Kidney (tissue), 14 donors: ENCODE data around the gene RASA3. TPM values are rescaled to one million over a fixed set of nuclear protein-coding genes. Genes with fewer than 3 reads are reported as not detected.
"Not testable (repeated sequence)": the region's sequence is repeated elsewhere in the genome, so short reads cannot be mapped to it uniquely, and the experiment has no call there.

Source experiments
- DNase-seq, 5 donors: peaks; one replicate each; pipeline ENCODE4 v3.0.0-alpha.2; 2013 to 2020
- FAIRE-seq: peaks from 2 replicates; lab custom pipeline; 2012; peaks lifted over from hg19 to GRCh38; lab: Jason Lieb, UNC
- H3K27ac ChIP-seq, 2 donors: one replicate each; pipeline ENCODE4 v1.7.0; 2013; ENCODE audit warnings: low read depth in 2 of 2, low read length in 2 of 2, inconsistent platforms in 1 of 2
- H3K27me3 ChIP-seq: one replicate; pipeline ENCODE4 v1.7.1; 2013; ENCODE audit warnings: low read length, inconsistent platforms; ENCODE audit not compliant: control insufficient read depth, insufficient read depth
- H3K36me3 ChIP-seq, 3 donors: one replicate each; pipeline versions ENCODE4 v1.7.0 to v1.7.1; 2013; ENCODE audit warnings: low read length in 3 of 3, control low read depth in 1 of 3, inconsistent platforms in 1 of 3; ENCODE audit not compliant: insufficient read depth in 3 of 3, control insufficient read depth in 2 of 3
- H3K4me1 ChIP-seq, 3 donors: one replicate each; pipeline versions ENCODE4 v1.7.0 to v1.7.1; 2013; ENCODE audit warnings: low read length in 3 of 3, inconsistent platforms in 1 of 3, low read depth in 1 of 3; ENCODE audit not compliant: control insufficient read depth in 2 of 3, insufficient read depth in 2 of 3
- H3K4me3 ChIP-seq, 3 donors: one replicate each; pipeline versions ENCODE4 v1.7.0 to v1.8.1; 2013; ENCODE audit warnings: low read length in 3 of 3, control low read depth in 1 of 3, inconsistent platforms in 1 of 3
- H3K9ac ChIP-seq, 3 donors: one replicate each; pipeline versions ENCODE4 v1.7.0 to v1.7.1; 2013; ENCODE audit warnings: low read length in 3 of 3, control low read depth in 1 of 3, inconsistent platforms in 1 of 3
- H3K9me3 ChIP-seq, 3 donors: one replicate each; pipeline versions ENCODE4 v1.7.0 to v1.7.1; 2013; ENCODE audit warnings: low read length in 3 of 3, control low read depth in 1 of 3, inconsistent platforms in 1 of 3; ENCODE audit not compliant: control insufficient read depth in 2 of 3, insufficient read depth in 1 of 3
- intact Hi-C: fragments of 100-400 bp; cut with DNase I; formaldehyde crosslinking; loops from one replicate; pipeline ENCODE4 v1.11.1; 2022
- polyA plus RNA-seq: library from polyadenylated mRNA; stranded (reverse); fragments of 350-450 nt; fragmentation: Illumina TruSeq; extraction: RNeasy Lipid Tissue Mini Kit (QIAGEN cat#74804); gene quantifications from one replicate; pipeline ENCODE4 v1.2.3, GENCODE V29; 2014; ENCODE audit warnings: low read depth, low replicate concordance; ENCODE audit not compliant: insufficient read depth
- total RNA-seq: library from RNA; stranded (reverse); fragmentation: NEBNext Ultra II Directional; extraction: Animal tissue kit (Norgen Biotek cat#: 25700); gene quantifications from one replicate; pipeline ENCODE4 v1.2.1, GENCODE V29; 2021
- TF ChIP-seq, protein P1 (sequence below): IDR thresholded peaks from 3 replicates; pipeline ENCODE4 v1.5.1; 2012; ENCODE audit warnings: mild to moderate bottlenecking, moderate library complexity, borderline replicate concordance; ENCODE audit not compliant: insufficient read depth; ENCODE audit errors: extremely low read depth
- donor health status: control.
- donor health status: control.
- donor health status: control.
- donor health status: control.
- donor health status: control.
- donor health status: DM: yes; HTN: yes; CAD: no.
- donor health status: Normal renal cell carcinoma (clear cell type).

The RASA3 gene
- total and polyA plus RNA-seq, 2 donors from 2014 or later: 4.2 to 28.8 TPM

DNA sequence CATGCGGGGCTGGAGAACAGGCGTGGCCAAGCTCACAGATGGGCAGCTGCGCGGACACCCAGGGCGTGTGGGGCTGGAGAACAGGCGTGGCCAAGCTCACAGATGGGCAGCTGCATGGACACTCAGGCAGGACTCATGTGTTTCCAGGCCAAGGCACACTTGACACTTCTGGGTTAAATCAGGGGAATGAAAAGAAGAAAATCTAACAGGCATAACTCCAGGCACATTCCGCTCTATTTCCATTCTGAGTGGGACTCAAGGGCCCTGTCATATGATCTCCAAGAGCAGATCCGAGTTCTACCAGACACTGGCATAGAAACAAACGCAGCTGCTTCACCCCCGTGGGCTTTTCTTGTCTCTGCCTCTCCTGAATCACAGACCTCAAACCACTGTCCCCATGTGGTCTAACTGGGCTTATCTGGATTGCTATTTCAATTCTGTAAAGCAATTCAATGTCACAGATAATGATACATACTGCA is 141.2 kb downstream of the RASA3 start:
- no peak overlapping the region for H3K4me3 ChIP-seq
- no peaks in the 10 kb centered on the region for H3K27me3 ChIP-seq
- intact Hi-C loops: no loop called here
- H3K36me3 ChIP-seq: peaks cover 6 to 10% (median 7%) of the 10 kb centered on the region in 3 donors
- H3K27ac ChIP-seq: no peak overlapping the region
- TF ChIP-seq, protein P1, sequence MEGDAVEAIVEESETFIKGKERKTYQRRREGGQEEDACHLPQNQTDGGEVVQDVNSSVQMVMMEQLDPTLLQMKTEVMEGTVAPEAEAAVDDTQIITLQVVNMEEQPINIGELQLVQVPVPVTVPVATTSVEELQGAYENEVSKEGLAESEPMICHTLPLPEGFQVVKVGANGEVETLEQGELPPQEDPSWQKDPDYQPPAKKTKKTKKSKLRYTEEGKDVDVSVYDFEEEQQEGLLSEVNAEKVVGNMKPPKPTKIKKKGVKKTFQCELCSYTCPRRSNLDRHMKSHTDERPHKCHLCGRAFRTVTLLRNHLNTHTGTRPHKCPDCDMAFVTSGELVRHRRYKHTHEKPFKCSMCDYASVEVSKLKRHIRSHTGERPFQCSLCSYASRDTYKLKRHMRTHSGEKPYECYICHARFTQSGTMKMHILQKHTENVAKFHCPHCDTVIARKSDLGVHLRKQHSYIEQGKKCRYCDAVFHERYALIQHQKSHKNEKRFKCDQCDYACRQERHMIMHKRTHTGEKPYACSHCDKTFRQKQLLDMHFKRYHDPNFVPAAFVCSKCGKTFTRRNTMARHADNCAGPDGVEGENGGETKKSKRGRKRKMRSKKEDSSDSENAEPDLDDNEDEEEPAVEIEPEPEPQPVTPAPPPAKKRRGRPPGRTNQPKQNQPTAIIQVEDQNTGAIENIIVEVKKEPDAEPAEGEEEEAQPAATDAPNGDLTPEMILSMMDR: no peak
- H3K4me1 ChIP-seq: no peaks in the 10 kb centered on the region
- H3K9me3 ChIP-seq: no peaks in the 10 kb centered on the region
- no peak overlapping the region for H3K9ac ChIP-seq
- DNase-seq (peak in 1 of 5 donors; percentile 45), FAIRE-seq (no peak)

DNA sequence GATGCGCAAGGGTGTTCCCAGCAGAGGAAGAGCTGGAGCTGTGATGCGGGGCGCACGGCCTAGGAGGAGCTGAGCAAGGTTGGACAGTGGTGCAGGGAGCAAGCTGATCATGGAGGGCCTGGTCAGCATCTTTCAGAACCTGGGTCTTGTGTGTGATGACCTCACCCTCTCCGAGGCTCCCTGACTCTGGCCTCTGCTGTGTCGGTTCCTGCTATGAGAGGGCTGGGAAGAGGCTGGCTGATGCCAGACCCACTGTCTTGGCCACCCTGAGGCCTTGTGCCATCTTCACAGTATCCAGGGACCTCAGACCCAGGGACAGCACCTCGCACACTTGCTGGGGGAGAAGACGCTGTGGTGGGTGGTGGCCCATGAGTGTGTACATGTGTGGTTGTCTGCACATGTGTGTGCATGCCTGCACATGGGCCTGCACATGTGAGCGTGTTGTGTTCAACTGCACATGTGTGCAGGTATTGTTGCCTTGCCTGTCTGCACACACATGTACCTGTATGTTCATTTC is 142.0 kb downstream of the RASA3 start:
- Histone ChIP-seq H3K27me3 (no peaks in the 10 kb centered on the region), H3K9ac (no peak overlapping the region), H3K27ac (no peak overlapping the region), H3K36me3 (peaks cover 6 to 10% (median 7%) of the 10 kb centered on the region in 3 donors), H3K4me1 (no peaks in the 10 kb centered on the region), H3K4me3 (no peak overlapping the region), H3K9me3 (no peaks in the 10 kb centered on the region)
- TF ChIP-seq, protein P1: no peak
- FAIRE-seq (no peak), DNase-seq (peak in 1 of 5 donors; percentile 34)
- intact Hi-C loops: no loop called here

DNA sequence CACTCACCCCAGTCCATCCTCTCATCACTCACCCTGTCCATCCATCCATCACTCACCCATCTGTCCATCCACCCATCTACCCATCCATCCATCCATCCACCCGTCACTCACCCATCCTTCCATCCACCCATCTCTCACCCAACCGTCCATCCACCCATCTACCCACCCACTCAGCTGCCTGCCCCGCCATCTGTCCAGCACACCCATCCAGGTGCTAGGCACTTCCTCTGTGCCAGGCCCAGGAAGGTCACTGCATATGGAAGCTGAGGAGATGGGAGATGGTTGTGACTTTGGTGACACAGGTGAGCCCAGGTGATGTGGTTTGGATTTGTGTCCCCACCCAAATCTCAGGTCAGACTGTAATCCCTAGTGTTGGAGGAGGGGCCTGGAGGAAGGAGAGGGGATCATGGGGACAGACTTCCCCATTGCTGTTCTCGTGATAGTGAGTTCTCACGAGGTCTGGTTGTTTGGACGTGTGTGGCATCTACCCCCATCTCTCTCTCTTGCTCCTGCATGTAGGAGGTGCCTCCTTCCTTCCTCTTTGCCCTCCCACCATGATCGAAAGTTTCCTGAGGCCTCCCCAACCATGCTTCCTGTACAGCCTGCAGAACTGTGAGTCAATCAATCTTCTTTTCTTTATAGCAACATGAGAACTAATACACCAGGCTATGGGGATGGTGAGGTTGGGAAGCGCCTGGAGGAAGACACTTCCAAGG is 142.7 kb downstream of the RASA3 start:
- TF ChIP-seq, protein P1: no peak
- DNase-seq (peak in 1 of 5 donors; percentile 41), FAIRE-seq (no peak)
- Histone ChIP-seq H3K4me3 (no peak overlapping the region), H3K9me3 (no peaks in the 10 kb centered on the region), H3K27me3 (no peaks in the 10 kb centered on the region), H3K27ac (no peak overlapping the region), H3K9ac (no peak overlapping the region), H3K36me3 (peaks cover 6 to 10% (median 7%) of the 10 kb centered on the region in 3 donors), H3K4me1 (no peaks in the 10 kb centered on the region)
- intact Hi-C loops: no loop called here

DNA sequence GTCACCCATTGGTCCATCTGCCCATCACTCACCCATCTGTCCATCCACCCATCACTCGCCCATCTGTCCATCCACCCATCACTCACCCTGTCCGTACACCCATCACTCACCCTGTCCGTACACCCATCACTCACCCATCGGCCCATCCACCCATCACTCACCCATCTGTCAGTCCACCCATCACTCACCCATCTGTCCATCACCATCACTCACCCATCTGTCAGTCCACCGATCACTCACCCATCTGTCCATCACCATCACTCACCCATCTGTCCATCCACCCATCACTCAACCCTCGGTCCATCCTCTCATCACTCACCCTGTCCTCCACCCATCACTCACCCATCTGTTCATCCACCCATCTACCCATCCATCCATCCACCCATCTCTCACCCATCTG is 143.6 kb downstream of the RASA3 start:
- H3K9me3 ChIP-seq, intact Hi-C loops: not testable (repeated sequence)

More for the DNA sequence above, 143.6 kb downstream of the RASA3 start:
- H3K36me3 ChIP-seq: peaks cover 6 to 10% (median 7%) of the 10 kb centered on the region in 3 donors
- not testable (repeated sequence) for H3K4me3 ChIP-seq, H3K27me3 ChIP-seq, FAIRE-seq, H3K27ac ChIP-seq, H3K9ac ChIP-seq, H3K4me1 ChIP-seq
- DNase-seq: peak in 1 of 5 donors; percentile 21
